ENCODE results near the gene DGUOK. TPM values are rescaled to one million over a fixed set of nuclear protein-coding genes. Genes with fewer than 3 reads are reported as not detected.

The DGUOK gene
- total and polyA plus RNA-seq, 2 of the 4 experiments (the other 2 are of a cell fraction) = 66.3 to 111 TPM

DNA sequence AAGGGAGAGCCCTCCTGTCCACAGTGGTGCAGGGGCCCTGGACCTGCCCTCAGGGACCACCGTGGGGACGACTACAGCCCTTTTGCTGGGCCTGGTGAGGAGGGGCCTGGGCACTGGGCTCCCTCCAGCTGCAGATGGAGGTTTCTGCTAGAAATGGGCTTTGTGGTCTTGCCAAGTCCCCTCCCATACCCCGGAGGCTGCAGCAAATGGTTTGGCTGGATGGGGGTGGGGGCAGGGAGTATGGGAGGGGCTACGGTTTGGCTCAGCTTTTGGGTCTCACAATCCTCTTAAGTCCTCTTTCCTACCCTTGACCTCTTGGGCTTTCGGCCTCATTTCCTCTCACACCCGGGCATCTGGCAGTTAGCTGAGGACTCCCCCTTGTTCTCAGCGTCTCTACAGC, 79.8 kb downstream of the DGUOK start:
- intact Hi-C loops (cut with micrococcal nuclease) (no loop called here), in situ Hi-C loops (cut with MboI; ENCODE audit: low sequenced_read_pairs) (no loop called here)
- BruUV-seq (replicated peaks) = no TSS peak

More for the DNA sequence above, 79.8 kb downstream of the DGUOK start:
- H3K36me3 ChIP-seq (ENCODE audit: control insufficient read depth, insufficient read depth, low read length) = peaks cover 9% of the 10 kb centered on the region
- H3K56ac ChIP-seq (ENCODE audit: extremely low read depth, insufficient read depth, low read length) = no peak overlapping the region
- no peak overlapping the region for H3K27ac ChIP-seq (ENCODE audit: insufficient read depth, low read length)
- H2AK9ac ChIP-seq (replicated peaks; ENCODE audit: low read depth, low read length, poor library complexity) = no peak overlapping the region
- no peak overlapping the region for H2AFZ ChIP-seq (replicated peaks; ENCODE audit: low read length, poor library complexity)
- no peak overlapping the region for H4K5ac ChIP-seq (ENCODE audit: low read depth, low read length)
- H3K23ac ChIP-seq (ENCODE audit: low read depth, low read length) = no peak overlapping the region
- TF ChIP-seq FOS (IDR thresholded peaks at IDR 0.05; ENCODE audit: low read depth, low read length) = no peak
- TF ChIP-seq RAD21 (IDR thresholded peaks at IDR 0.05; ENCODE audit: low read length) = no peak
- TF ChIP-seq CHD1 (IDR thresholded peaks at IDR 0.05; ENCODE audit: low read depth, low read length) = no peak
- TF ChIP-seq, protein P1, sequence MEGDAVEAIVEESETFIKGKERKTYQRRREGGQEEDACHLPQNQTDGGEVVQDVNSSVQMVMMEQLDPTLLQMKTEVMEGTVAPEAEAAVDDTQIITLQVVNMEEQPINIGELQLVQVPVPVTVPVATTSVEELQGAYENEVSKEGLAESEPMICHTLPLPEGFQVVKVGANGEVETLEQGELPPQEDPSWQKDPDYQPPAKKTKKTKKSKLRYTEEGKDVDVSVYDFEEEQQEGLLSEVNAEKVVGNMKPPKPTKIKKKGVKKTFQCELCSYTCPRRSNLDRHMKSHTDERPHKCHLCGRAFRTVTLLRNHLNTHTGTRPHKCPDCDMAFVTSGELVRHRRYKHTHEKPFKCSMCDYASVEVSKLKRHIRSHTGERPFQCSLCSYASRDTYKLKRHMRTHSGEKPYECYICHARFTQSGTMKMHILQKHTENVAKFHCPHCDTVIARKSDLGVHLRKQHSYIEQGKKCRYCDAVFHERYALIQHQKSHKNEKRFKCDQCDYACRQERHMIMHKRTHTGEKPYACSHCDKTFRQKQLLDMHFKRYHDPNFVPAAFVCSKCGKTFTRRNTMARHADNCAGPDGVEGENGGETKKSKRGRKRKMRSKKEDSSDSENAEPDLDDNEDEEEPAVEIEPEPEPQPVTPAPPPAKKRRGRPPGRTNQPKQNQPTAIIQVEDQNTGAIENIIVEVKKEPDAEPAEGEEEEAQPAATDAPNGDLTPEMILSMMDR (conservative IDR thresholded peaks at IDR 0.05; ENCODE audit: low read depth, low read length) = no peak
- TF ChIP-seq MAZ (IDR thresholded peaks at IDR 0.05; ENCODE audit: borderline replicate concordance, low read depth, low read length) = no peak
- no peak for TF ChIP-seq NFE2L2 (IDR thresholded peaks at IDR 0.05; ENCODE audit: low read depth, low read length)
- no peak for TF ChIP-seq USF2 (IDR thresholded peaks at IDR 0.05; ENCODE audit: low read depth, low read length)
- no peak for TF ChIP-seq MAFK (IDR thresholded peaks at IDR 0.05; ENCODE audit: low read depth, low read length)
- TF ChIP-seq SMC3 (IDR thresholded peaks at IDR 0.05; ENCODE audit: low read depth, low read length) = no peak
- no peak for TF ChIP-seq CEBPB (IDR thresholded peaks at IDR 0.05; ENCODE audit: low read depth, low read length)
- TF ChIP-seq BHLHE40 (IDR thresholded peaks at IDR 0.05; ENCODE audit: low read depth, low read length) = no peak
- no peak for TF ChIP-seq POLR2A (IDR thresholded peaks at IDR 0.05; ENCODE audit: low read depth, low read length)
- TF ChIP-seq RFX5 (IDR thresholded peaks at IDR 0.05; ENCODE audit: low read depth, low read length) = no peak
- TF ChIP-seq ELK1 (IDR thresholded peaks at IDR 0.05; ENCODE audit: borderline replicate concordance, low read depth, low read length) = no peak
- TF ChIP-seq RCOR1 (IDR thresholded peaks at IDR 0.05; ENCODE audit: insufficient replicate concordance, low read length) = no peak
- TF ChIP-seq MXI1 (IDR thresholded peaks at IDR 0.05; ENCODE audit: borderline replicate concordance, low read depth, low read length) = no peak
- no peaks in the 10 kb centered on the region for H3K27me3 ChIP-seq (ENCODE audit: control insufficient read depth, insufficient read depth, low read length)
- no peak overlapping the region; the same call in 1 of the 2 replicates for H3K4me2 ChIP-seq (ENCODE audit: low read depth, low read length)
- POLR2A ChIA-PET (ENCODE audit: unreplicated experiment) = no interaction called here
- no peak overlapping the region for H3K14ac ChIP-seq (replicated peaks; ENCODE audit: low read depth, low read length)
- H3K4ac ChIP-seq (ENCODE audit: low read depth, low read length) = no peak overlapping the region
- H2AK5ac ChIP-seq (ENCODE audit: low read depth, low read length) = no peak overlapping the region
- dilution Hi-C loops (cut with HindIII; ENCODE audit: low sequenced_read_pairs, unreplicated experiment) = no loop called here
- no peak overlapping the region for H3K18ac ChIP-seq (ENCODE audit: low read depth, low read length)
- peaks cover 29% of the 10 kb centered on the region for H3K9me1 ChIP-seq (ENCODE audit: insufficient read depth, low read length)
- no peak for ATAC-seq (ENCODE audit: low read depth)
- no peak overlapping the region for H4K8ac ChIP-seq (ENCODE audit: low read depth in 2 of 2, low read length in 2 of 2)
- peaks cover 36 to 84% of the 10 kb centered on the region in 2 experiments for H3K79me1 ChIP-seq (ENCODE audit: low read depth in 1 of 2, low read length in 2 of 2)
- DNase-seq = no peak
- CTCF ChIA-PET = interaction anchor here (0.5 kb wide), 1 partner anchor 257 kb away, joined by 6 read pairs; no protein-coding TSS in a partner anchor
- no peak overlapping the region for H2BK15ac ChIP-seq (ENCODE audit: low read depth, low read length)
- H2BK20ac ChIP-seq (ENCODE audit: low read depth, low read length) = no peak overlapping the region
- H3K9ac ChIP-seq (ENCODE audit: low read depth, low read length) = no peak overlapping the region
- H2BK120ac ChIP-seq (ENCODE audit: low read depth, low read length) = no peak overlapping the region
- H3K9me3 ChIP-seq (ENCODE audit: control insufficient read depth, insufficient read depth, low read length) = no peaks in the 10 kb centered on the region
- no peak overlapping the region for H3K4me3 ChIP-seq (ENCODE audit: insufficient read depth, low read depth, low read length)
- no peak overlapping the region for H4K91ac ChIP-seq (ENCODE audit: insufficient read depth, low read depth, low read length)
- peaks cover 73% of the 10 kb centered on the region for H4K20me1 ChIP-seq (ENCODE audit: insufficient read depth, low read length)
- no peak overlapping the region for H2BK5ac ChIP-seq (ENCODE audit: low read depth, low read length, poor library complexity, severe bottlenecking)
- no CpG with 5 or more reads among the region's 7 CpGs for WGBS, 2 experiments (ENCODE audit: extremely low coverage in 2 of 2, insufficient read length in 1 of 2)
- peaks cover 29% of the 10 kb centered on the region for H3K4me1 ChIP-seq (ENCODE audit: control insufficient read depth, insufficient read depth, low read length)

Data from IMR-90 (cell line).